T-helper 17 cell (primary cell): Measurements from ENCODE around the gene WNT9A. TPM values are rescaled to one million over a fixed set of nuclear protein-coding genes. Genes with fewer than 3 reads are reported as not detected.

Experiments
- ATAC-seq: fragments of 150-1000 bp; cut with Tn5 transposase; 2 replicates; pipeline ENCODE4 v1.10.0; 2021; ENCODE audit warnings: mild to moderate bottlenecking, moderate library complexity
- DNase-seq, 3 donors: peaks; one replicate each; pipeline versions ENCODE4 v3.0.0 to v3.0.0-alpha.2; 2020 to 2021
- H3K9me3 ChIP-seq: one replicate; pipeline ENCODE4 v1.7.0; 2013; ENCODE audit warnings: low read length, mild to moderate bottlenecking; ENCODE audit not compliant: control insufficient read depth, poor library complexity, severe bottlenecking
- H3K27ac Mint-ChIP-seq: one replicate; pipeline ENCODE4 v1.8.0; 2022; ENCODE audit warnings: mild to moderate bottlenecking, moderate library complexity, mixed read lengths
- H3K27me3 Mint-ChIP-seq: one replicate; pipeline ENCODE4 v1.8.0; 2022; ENCODE audit warnings: mixed read lengths
- H3K36me3 Mint-ChIP-seq: one replicate; pipeline ENCODE4 v1.8.0; 2022; ENCODE audit warnings: low read depth, mixed read lengths
- H3K4me1 Mint-ChIP-seq: one replicate; pipeline ENCODE4 v1.8.0; 2022; ENCODE audit warnings: mild to moderate bottlenecking, mixed read lengths
- H3K4me3 Mint-ChIP-seq: one replicate; pipeline ENCODE4 v1.8.0; 2022; ENCODE audit warnings: mild to moderate bottlenecking, moderate library complexity, mixed read lengths
- total RNA-seq, 4 donors: library from RNA in 2 of 4; stranded (reverse) in 2 of 4; gene quantifications; one replicate each; pipeline ENCODE4 v1.2.3 and lab custom pipeline; 2022 to 2026

WNT9A gene
- total RNA-seq, 2 donors from 2014 or later: 0.10 to 0.18 TPM

DNA sequence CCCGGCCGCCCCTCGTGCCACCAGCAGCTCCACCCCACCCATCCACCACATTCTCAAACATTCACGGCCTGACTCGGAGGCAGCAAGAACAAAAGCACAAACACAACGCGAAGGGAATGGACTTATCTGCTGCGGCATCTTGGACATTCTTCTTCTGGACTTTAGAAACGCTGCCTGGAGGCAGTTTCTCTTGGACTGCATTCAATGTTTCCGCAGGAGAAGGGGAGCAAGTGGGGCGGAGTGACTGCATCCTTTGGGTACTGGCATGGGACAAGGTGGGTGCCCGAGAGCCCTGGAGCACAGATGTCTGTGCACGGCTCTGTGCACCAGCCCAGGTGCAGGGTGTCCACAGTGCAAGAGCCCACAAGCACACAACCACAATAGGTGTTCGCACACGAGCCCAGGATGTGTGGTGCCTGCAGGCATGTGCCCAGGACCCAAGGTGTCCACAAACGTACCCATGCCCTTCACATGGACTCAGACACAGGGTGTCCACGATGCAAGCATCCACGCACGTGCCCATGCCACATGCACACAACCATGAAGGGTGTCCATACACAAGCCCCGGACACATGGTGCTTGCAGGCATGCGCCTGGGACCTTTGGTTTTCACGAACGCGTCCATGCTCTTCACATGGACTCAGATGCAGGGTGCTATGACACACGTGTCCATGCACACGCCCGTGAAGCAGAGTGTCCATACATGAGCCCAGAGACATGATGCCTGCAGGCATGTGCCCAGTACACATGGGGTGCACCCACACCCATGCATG lies 53.6 kb downstream of the WNT9A start:
- H3K36me3 Mint-ChIP-seq: no peaks in the 10 kb centered on the region
- no peak overlapping the region for H3K4me3 Mint-ChIP-seq
- ATAC-seq (no peak), DNase-seq (peak in 2 of 3 donors; percentile 3)
- H3K27ac Mint-ChIP-seq: no peak overlapping the region
- H3K9me3 ChIP-seq: no peaks in the 10 kb centered on the region
- H3K4me1 Mint-ChIP-seq: peaks cover 22% of the 10 kb centered on the region
- no peaks in the 10 kb centered on the region for H3K27me3 Mint-ChIP-seq

DNA sequence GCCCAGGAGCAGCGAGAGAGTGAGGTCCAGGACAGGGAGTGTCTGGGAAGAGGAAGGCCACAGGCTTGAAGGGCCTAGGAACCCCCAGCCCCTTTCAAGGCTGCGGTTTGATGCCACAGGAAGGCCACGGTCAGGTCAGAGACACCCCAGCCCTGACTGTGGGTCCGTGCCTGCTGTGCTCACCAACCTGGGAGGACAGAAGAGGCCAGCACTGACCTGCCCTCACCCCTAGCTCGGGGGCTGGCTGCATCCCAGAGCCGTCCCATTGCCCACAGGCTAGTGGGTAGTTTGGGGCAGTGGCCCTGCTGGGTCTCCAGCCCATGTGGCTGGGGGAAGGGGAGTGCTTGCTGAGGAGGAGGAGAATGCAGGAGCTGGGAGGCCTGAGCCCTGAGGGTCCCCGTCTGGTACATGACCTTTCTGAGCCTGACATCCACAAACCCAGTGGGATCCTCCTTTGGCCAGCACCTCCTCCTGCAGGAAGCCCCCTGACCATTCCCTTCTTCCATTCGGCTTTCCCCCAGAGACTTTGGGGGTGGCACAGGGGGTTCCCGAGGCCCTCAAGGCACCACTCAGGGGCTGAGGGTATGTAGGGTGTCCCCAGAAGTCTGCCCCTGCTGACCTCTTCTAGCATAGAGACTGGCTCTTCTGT lies 54.3 kb downstream of the WNT9A start:
- Mint-ChIP-seq H3K4me3 (no peak overlapping the region), H3K36me3 (no peaks in the 10 kb centered on the region), H3K27me3 (no peaks in the 10 kb centered on the region), H3K4me1 (peaks cover 20% of the 10 kb centered on the region), H3K27ac (no peak overlapping the region)
- no peaks in the 10 kb centered on the region for H3K9me3 ChIP-seq
- ATAC-seq (no peak), DNase-seq (peak in 1 of 3 donors; percentile 4)

DNA sequence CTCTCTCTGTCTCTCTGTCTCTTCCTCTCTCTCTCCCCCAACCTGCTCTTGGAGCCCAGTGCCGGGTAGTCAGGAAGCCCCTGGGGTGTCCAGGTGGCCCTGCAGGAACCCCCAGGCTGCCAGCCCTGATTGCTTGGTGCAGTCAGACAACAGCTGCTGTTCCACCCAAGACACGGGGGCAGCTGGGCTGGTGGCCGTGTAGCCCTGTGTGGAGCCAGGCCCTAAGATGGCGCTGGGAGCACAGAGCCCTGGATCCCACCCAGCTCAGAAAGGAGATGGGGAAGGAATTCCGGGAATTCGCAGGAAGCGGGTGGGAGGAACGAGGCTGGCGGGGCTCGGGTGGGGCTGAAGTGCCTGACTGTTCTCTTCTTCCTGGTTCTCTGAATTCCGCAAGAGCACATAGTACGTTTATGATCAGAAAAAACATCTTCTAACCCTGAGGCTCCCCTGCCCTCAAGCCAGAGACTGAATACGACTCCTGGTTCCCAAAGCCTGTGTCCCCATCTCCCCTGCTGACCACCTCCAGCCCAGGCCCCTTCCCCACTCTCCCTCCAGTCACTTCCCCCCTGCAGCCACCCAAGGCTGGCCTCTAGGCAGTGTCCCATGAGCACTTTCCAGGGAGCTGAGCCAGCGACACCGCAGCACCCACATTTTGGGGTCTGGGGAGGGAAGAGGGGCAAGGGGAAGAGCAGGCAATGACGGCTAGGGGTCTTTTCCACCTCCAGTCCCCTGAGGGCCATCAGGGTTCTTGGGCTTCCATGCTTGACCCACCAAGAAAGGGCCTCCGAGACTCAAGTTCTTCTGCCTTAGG lies 55.0 kb downstream of the WNT9A start:
- DNase-seq (peak in 1 of 3 donors; percentile 2), ATAC-seq (no peak)
- Mint-ChIP-seq H3K36me3 (no peaks in the 10 kb centered on the region), H3K4me1 (peaks cover 21% of the 10 kb centered on the region), H3K27ac (peak overlapping the region; percentile 73), H3K4me3 (no peak overlapping the region), H3K27me3 (no peaks in the 10 kb centered on the region)
- H3K9me3 ChIP-seq: no peaks in the 10 kb centered on the region

DNA sequence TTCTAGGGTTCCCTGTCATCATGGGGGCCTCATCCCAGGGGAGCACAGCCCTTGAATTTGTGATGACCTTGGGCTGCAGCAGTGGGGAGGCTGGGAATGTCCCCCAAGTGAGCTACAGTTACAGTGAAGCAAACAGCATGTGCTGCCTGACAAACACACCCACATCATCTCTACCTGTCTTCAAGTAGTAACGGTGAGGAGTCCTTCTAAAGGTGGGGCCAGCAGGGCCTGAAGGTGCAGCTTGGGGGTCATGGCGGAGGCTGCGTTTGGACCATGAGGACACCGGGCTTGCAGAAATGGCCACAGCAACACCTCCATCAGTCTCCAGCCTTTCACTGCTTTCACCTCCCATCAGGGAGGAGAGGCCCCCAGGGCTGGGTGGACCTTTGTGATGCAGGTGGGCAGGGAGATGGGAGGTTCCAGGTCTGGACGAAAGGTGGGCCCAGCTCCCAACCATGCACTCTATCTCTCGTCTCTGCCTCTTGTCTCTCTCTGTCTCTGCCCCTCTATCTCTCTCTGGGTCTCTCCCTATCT lies 55.7 kb downstream of the WNT9A start:
- no peaks in the 10 kb centered on the region for H3K27me3 Mint-ChIP-seq
- ATAC-seq (no peak), DNase-seq (peak in 1 of 3 donors; percentile 2)
- no peak overlapping the region for H3K4me3 Mint-ChIP-seq
- peaks cover 19% of the 10 kb centered on the region for H3K4me1 Mint-ChIP-seq
- peak overlapping the region; percentile 73 for H3K27ac Mint-ChIP-seq
- no peaks in the 10 kb centered on the region for H3K9me3 ChIP-seq
- no peaks in the 10 kb centered on the region for H3K36me3 Mint-ChIP-seq

DNA sequence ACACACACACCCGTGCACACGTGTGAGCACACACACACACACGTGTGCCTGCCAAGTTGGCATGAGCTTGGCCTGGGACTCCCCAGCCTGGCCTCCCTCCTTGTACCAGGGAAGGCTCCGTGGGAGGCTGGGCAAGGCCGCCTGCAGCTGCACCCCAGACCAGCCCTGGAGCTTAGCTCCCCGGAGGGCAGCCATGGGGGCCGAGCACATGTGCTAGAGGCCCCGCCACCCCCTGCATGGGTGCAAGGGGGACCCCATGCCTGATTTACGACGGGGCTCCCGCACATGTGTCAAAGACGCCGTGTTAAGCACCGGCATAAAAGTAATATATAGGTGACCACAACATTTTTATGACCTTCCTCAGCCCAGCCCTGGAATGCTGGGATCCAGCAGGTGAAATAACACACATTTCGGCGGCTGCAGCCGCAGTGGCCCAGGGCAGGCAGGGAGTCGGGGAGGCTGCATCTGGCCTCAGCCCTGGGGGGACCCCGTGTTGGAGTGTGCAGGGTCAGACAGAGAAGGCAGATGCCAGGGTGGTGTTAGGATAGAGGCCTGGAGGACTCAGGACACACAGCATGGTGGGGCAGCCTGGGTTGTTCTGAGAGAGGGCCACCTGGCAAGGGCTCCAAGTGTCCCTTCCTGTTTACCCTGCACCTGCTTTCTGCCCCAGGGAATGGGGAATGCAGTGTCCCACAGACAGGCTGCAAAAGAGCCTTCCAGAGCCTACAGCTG lies 56.3 kb downstream of the WNT9A start:
- H3K9me3 ChIP-seq: no peaks in the 10 kb centered on the region
- ATAC-seq: no peak
- Mint-ChIP-seq H3K4me3 (no peak overlapping the region), H3K36me3 (no peaks in the 10 kb centered on the region), H3K27me3 (no peaks in the 10 kb centered on the region), H3K4me1 (peaks cover 19% of the 10 kb centered on the region), H3K27ac (peak overlapping the region; percentile 9)
- DNase-seq: peak in 1 of 3 donors; percentile 3

DNA sequence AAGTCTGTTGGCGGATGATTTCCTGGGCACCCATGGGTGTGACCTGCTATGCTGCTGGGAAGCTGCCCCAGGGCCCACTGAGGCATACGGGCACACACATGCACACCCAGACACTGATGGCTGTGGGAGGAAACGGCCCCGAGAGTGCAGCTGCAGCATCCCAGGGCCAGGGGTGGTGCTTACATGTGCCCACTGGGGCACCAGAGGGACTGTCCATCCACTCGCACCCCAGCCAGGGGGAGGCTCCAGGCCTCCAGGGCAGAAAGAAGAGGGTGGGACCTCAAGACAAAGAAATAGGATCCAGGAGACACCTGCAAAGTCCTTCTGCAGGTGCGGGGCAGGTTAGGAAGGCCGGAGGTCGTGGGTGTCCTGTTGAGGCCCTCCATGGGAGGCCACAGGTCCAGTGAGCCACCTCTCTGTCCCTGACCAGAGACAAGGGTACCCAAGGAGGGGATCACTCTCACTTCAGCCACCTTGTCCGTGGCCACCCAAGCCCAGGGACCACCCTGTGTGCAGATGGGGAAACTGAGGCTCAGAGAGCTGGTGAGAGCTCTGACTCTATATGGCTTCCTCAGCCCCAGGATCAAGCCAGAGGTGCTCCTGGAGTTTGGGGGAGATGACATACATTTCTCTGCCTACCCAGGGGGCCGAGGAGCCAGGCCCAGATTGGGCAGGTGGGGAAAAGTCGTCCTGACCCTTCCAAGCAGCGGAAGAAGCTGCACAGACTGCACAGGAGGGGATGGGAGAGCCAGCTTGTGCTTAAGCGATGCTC lies 57.1 kb downstream of the WNT9A start:
- no peak for ATAC-seq
- peak in 2 of 3 donors; percentile 2 to 4 for DNase-seq
- Mint-ChIP-seq H3K4me1 (peaks cover 21% of the 10 kb centered on the region), H3K27ac (no peak overlapping the region), H3K36me3 (no peaks in the 10 kb centered on the region), H3K4me3 (no peak overlapping the region), H3K27me3 (no peaks in the 10 kb centered on the region)
- no peaks in the 10 kb centered on the region for H3K9me3 ChIP-seq

DNA sequence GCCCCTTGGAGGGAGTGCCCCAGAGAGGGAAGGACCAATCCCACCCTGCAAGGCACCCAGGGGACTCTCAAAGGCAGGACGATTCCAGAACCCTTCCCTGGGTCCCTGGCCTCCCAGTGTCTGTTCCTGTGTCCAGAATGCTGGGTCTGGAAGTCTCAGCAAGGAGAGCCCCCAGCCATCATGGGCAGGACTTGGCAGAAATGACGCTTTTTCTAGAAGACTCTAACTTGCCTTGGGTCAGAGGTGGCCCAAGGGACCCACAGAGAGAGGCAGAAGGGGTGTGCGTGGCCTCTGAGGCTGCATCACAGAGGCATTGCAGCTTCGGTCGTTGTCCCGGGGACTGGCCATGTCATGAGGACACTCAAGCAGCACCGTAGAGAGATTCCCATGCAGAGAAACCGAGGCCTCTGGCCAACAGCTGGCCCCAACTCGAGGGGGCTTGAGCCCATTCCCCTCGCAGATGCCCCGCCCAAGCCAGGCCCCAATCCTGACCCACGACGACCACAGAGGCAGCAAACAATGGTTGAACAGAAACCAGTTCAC lies 57.8 kb downstream of the WNT9A start:
- DNase-seq: peak in 2 of 3 donors; percentile 1 to 8
- no peak overlapping the region for H3K27ac Mint-ChIP-seq
- ATAC-seq: no peak

DNA sequence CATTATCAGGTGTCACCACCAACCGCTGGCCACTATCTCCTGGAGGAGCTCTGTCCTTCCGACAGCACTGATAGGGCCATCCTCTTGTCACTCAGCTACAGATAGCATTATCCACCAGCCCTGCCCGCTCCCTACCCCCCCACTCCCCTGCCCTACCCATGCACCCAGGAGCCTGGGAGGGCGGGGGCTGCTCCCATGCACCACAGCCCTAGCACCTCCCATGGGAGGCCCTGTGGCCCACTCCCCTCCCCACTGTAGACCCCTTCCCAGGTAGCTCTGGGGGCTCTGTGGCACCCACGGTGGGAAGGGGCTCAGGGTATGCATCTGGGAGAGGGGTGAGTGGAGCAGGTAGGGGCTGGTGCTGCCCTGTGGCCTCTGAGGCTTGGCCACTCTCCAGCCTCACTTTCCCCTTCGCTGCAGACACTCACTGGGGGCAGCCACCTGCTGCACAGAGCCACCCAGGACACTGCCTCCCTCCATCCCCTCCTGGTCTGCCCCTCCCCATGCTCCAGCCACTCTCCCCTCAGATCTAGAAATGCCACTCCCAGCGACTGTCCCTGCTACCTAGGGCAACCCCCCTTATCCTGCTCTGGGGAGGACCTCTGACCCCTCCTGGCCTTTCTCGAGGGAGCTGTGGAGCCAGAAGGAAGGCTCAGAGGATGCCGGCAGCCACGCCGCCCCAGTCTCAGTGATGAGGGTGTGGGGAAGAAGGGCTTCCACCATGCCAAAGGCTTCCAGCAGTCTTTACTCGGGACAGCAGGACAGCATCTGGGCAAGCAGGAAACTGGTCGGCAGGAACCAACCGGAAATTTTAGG lies 58.5 kb downstream of the WNT9A start:
- Mint-ChIP-seq H3K27ac (no peak overlapping the region), H3K27me3 (no peaks in the 10 kb centered on the region)

More for the DNA sequence above, 57.8 kb downstream of the WNT9A start:
- Mint-ChIP-seq H3K4me1 (peaks cover 23% of the 10 kb centered on the region), H3K36me3 (no peaks in the 10 kb centered on the region), H3K4me3 (no peak overlapping the region), H3K27me3 (no peaks in the 10 kb centered on the region)
- no peaks in the 10 kb centered on the region for H3K9me3 ChIP-seq

DNA sequence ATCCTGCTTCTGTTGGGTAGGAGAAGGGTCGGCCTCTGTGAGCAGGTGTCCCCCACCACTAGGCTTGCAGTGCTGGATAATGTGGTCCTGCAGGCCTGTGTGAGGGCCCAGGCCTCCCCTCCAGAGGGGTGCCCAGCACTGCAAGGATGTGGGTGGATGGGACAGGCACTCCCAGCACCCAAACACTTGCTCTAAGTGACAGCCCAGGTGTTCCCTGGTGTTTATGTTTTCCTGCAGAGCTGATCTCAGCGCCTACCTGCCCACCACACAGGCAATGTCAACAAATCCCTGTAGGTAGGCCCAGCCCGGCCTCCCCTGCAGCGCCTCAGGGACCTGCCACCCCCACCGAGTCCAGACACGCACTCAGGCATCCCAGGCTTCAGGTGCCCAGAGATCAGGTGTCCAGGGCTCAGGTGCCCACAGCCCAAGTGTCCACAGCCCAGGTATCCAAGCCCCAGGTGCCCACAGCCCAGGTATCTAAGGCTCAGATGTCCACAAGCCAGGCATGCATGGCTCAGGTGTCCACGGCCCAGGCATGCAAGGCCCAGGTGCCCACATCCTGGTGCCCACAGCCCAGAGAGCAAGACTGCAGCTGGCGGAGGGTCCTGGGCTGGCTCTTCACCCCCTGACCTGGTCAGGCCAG lies 59.2 kb downstream of the WNT9A start:
- H3K36me3 Mint-ChIP-seq: no peaks in the 10 kb centered on the region
- DNase-seq (peak in 1 of 3 donors; percentile 9), ATAC-seq (no peak)
- no peaks in the 10 kb centered on the region for H3K27me3 Mint-ChIP-seq
- peak overlapping the region; percentile 52 for H3K4me3 Mint-ChIP-seq
- H3K4me1 Mint-ChIP-seq: peaks cover 28% of the 10 kb centered on the region
- H3K27ac Mint-ChIP-seq: peak overlapping the region; percentile 69
- H3K9me3 ChIP-seq: no peaks in the 10 kb centered on the region

More for the DNA sequence above, 58.5 kb downstream of the WNT9A start:
- H3K4me1 Mint-ChIP-seq: peaks cover 27% of the 10 kb centered on the region
- H3K4me3 Mint-ChIP-seq: peak overlapping the region; percentile 52
- no peak for ATAC-seq
- peak in 1 of 3 donors; percentile 1 for DNase-seq
- H3K36me3 Mint-ChIP-seq: no peaks in the 10 kb centered on the region
- no peaks in the 10 kb centered on the region for H3K9me3 ChIP-seq

DNA sequence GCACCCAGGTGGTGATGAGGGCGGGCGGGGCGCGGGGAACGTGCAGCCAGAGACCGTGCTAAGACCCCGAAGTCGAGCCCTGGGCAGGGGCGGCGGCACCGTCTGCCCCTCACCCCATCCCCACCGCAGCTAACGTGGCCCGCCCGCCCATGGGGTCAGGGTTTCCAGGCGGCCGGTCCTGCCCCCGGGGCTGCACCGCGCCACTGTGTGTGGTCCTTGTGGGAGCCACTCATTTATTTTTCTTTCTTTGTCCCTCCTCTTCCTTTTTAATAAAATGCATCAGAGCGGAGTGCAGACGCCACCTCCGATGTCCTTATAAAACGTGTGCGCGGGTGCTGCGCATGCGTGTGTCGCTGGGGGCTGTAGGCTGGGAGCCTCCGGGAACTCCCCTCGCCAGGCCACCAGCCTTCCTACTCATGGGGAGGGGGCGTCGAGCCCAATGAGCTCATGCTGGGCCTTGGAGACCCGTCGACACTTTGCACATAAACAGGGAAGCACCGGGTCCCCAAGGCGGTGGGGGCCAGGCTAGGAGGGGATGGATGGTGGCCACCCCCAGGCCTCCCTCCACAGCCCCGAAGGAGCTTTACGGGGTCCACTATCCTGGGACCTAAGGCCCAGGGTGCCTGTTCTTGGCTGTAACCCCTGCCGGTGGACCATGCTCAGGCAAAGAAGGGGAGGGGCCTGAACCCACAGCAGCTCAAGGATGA lies 59.9 kb downstream of the WNT9A start:
- Mint-ChIP-seq H3K36me3 (no peaks in the 10 kb centered on the region), H3K27ac (peak overlapping the region; percentile 69), H3K4me1 (peaks cover 29% of the 10 kb centered on the region), H3K4me3 (peak overlapping the region; percentile 87), H3K27me3 (no peaks in the 10 kb centered on the region)
- DNase-seq (peak in 1 of 3 donors; percentile 18), ATAC-seq (no peak)
- no peaks in the 10 kb centered on the region for H3K9me3 ChIP-seq
